Parathyroid adenoma (tissue), 2 donors: ENCODE measurements around the gene ENOX2.

Experiments
- H2AFZ ChIP-seq: fragments of 300-600 bp; sonication (generic); one replicate; pipeline ENCODE4 v1.7.0; 2017; ENCODE audit warnings: antibody characterized with exemption, mild to moderate bottlenecking
- H3K27ac ChIP-seq: fragments of 300-600 bp; sonication (generic); one replicate; pipeline ENCODE4 v1.7.0; 2017
- H3K27me3 ChIP-seq: fragments of 300-600 bp; sonication (generic); one replicate; pipeline ENCODE4 v1.7.0; 2017; ENCODE audit warnings: low read length; ENCODE audit not compliant: control insufficient read depth, insufficient read depth
- H3K36me3 ChIP-seq: fragments of 300-600 bp; sonication (generic); one replicate; pipeline ENCODE4 v1.7.0; 2017; ENCODE audit warnings: low read length; ENCODE audit not compliant: control insufficient read depth, insufficient read depth
- H3K4me1 ChIP-seq: fragments of 300-600 bp; sonication (generic); one replicate; pipeline ENCODE4 v1.7.0; 2017; ENCODE audit warnings: control low read depth
- H3K4me2 ChIP-seq: fragments of 300-600 bp; sonication (generic); one replicate; pipeline ENCODE4 v1.7.0; 2017; ENCODE audit warnings: low read length
- H3K4me3 ChIP-seq: fragments of 300-600 bp; sonication (generic); one replicate; pipeline ENCODE4 v1.7.0; 2017; ENCODE audit warnings: low read depth, low read length
- H3K79me2 ChIP-seq: fragments of 300-600 bp; sonication (generic); one replicate; pipeline ENCODE4 v1.7.0; 2017; ENCODE audit warnings: control low read depth
- H3K9ac ChIP-seq: fragments of 300-600 bp; sonication (generic); one replicate; pipeline ENCODE4 v1.7.0; 2017; ENCODE audit warnings: mild to moderate bottlenecking
- H3K9me3 ChIP-seq: fragments of 300-600 bp; sonication (generic); one replicate; pipeline ENCODE4 v1.7.0; 2017; ENCODE audit warnings: low read length; ENCODE audit not compliant: control insufficient read depth
- CTCF ChIP-seq: fragments of 300-600 bp; sonication (generic); IDR thresholded peaks from one replicate; pipeline ENCODE4 v1.7.0; 2017; ENCODE audit warnings: antibody characterized with exemption, mild to moderate bottlenecking
- donor health status: primary hyperparathyroidism.

ENOX2 gene

GRCh38 chrX:130895299-130895698 is 7.7 kb downstream of the ENOX2 start:
- Histone ChIP-seq H3K27ac (no peak overlapping the region), H3K4me3 (no peak overlapping the region), H3K36me3 (no peaks in the 10 kb centered on the region), H3K27me3 (no peaks in the 10 kb centered on the region), H3K79me2 (no peaks in the 10 kb centered on the region), H3K4me1 (peaks cover 4% of the 10 kb centered on the region), H3K9ac (no peak overlapping the region), H3K4me2 (no peak overlapping the region), H2AFZ (no peak overlapping the region), H3K9me3 (no peaks in the 10 kb centered on the region)
- TF ChIP-seq CTCF: no peak

GRCh38 chrX:130893356-130894085 is 9.5 kb downstream of the ENOX2 start:
- H3K27ac ChIP-seq: no peak overlapping the region

GRCh38 chrX:130887376-130887775 is 15.6 kb downstream of the ENOX2 start:
- no peak overlapping the region for H3K4me2 ChIP-seq
- H3K9me3 ChIP-seq: no peaks in the 10 kb centered on the region
- TF ChIP-seq CTCF: no peak
- no peaks in the 10 kb centered on the region for H3K4me1 ChIP-seq
- no peak overlapping the region for H3K9ac ChIP-seq
- no peaks in the 10 kb centered on the region for H3K79me2 ChIP-seq
- no peaks in the 10 kb centered on the region for H3K36me3 ChIP-seq
- no peak overlapping the region for H2AFZ ChIP-seq
- H3K4me3 ChIP-seq: no peak overlapping the region
- no peak overlapping the region for H3K27ac ChIP-seq
- H3K27me3 ChIP-seq: no peaks in the 10 kb centered on the region

More at GRCh38 chrX:130893356-130894085, 9.5 kb downstream of the ENOX2 start:
- Histone ChIP-seq H3K36me3 (no peaks in the 10 kb centered on the region), H3K4me1 (peaks cover 4% of the 10 kb centered on the region), H3K79me2 (no peaks in the 10 kb centered on the region), H3K9me3 (no peaks in the 10 kb centered on the region), H3K27me3 (no peaks in the 10 kb centered on the region), H3K4me2 (no peak overlapping the region), H2AFZ (no peak overlapping the region), H3K9ac (no peak overlapping the region), H3K4me3 (no peak overlapping the region)
- no peak for TF ChIP-seq CTCF

DNA sequence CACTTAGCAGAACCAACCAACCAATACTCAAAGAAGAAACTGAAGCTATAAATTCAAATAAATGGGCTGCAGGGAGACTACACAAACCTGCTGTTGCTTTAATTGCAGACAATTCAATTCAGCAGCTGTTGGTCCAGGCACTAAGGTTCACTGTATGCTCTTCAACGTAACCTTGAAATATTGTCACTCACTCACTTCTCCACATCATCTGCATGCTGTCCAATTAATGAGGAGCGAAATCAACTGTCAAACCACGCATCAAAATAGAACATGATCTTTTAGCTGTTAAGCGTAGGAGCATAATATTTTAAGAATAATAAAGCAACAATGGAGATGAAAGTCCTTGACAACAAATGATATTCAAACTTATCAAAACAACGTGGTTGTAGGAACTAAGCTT is 17.0 kb downstream of the ENOX2 start:
- Histone ChIP-seq H3K79me2 (no peaks in the 10 kb centered on the region), H3K4me3 (no peak overlapping the region), H3K4me1 (no peaks in the 10 kb centered on the region), H2AFZ (peak overlapping the region; percentile 47), H3K36me3 (no peaks in the 10 kb centered on the region), H3K9ac (no peak overlapping the region), H3K27ac (no peak overlapping the region), H3K4me2 (no peak overlapping the region), H3K27me3 (no peaks in the 10 kb centered on the region), H3K9me3 (no peaks in the 10 kb centered on the region)
- TF ChIP-seq CTCF: no peak

GRCh38 chrX:130885508-130885907 is 17.5 kb downstream of the ENOX2 start:
- Histone ChIP-seq H3K9me3 (no peaks in the 10 kb centered on the region), H3K27ac (no peak overlapping the region), H2AFZ (no peak overlapping the region), H3K4me2 (no peak overlapping the region), H3K36me3 (no peaks in the 10 kb centered on the region), H3K27me3 (no peaks in the 10 kb centered on the region), H3K4me3 (no peak overlapping the region), H3K4me1 (no peaks in the 10 kb centered on the region), H3K79me2 (no peaks in the 10 kb centered on the region), H3K9ac (no peak overlapping the region)
- no peak for TF ChIP-seq CTCF
